SIG-M5 (cell line): ENCODE results near the gene SH3RF1.
A peak's percentile ranks its signal among the peaks of the same experiment; 100 is the strongest.

Experiments used
- DNase-seq: peaks from one replicate; lab custom pipeline; 2025; lab: John Stamatoyannopoulos, UW

The SH3RF1 gene

DNA sequence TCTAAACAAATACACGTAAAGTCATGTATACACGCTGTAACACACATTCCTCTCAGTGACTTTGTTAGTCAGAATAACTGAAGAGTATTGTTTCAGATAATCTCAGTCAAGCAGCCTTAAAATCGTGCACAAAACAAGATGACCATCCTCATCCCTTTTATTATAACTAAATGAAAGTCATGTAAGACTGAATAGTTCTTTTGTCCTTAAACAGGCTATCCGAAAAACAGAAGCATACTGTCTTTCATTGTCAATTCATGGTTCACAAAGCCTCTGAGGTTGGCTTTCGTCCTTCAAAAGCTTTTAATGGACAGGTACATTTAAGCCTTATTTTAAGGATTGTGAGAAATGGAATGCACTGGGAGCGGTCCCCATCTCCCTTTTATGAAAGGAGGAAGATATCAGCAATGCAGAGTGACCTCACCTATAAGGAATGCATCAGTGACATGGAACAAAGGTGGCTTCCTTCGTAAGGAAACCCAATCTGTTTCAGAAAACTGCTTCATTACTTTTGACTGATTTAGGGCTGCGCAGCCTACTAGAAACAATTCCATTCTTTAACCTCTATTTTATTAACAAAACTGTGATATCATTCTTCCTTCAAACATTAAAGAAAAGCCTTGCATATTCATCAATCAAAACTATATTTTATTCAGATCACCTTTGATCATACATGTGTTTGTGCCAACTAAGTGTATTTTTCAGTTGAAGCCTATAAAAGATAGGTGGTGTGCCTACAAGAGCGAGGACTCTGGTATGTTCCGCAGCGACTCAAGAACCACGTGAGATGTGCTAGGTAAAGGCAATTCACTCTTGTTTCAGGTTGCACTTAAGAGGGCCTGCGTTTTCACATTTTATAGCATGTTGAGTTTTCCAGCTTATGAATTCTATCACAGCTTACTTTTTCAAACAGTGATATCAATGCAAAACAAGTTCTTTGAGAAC lies 19.2 kb downstream of the SH3RF1 start:
- no peak for DNase-seq

DNA sequence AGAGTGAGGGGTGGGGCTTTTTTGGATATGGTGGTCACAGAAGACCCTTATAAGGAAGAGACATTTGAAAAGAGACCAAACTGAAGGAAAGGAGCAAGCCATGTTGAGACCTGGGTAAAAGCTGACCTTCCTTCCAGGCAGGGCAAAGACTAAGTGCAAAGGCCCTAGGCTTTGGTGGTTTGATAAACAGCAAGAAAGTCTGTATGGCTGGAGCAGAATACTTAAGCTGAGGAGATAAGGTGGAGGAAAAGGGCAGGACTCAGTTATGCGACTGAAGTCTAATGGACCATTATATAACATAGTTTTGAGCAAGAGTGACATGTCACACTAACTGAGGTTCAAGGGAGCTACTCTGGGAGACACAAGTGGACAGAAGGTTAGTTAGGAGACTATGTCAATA lies 20.0 kb downstream of the SH3RF1 start:
- no peak for DNase-seq

DNA sequence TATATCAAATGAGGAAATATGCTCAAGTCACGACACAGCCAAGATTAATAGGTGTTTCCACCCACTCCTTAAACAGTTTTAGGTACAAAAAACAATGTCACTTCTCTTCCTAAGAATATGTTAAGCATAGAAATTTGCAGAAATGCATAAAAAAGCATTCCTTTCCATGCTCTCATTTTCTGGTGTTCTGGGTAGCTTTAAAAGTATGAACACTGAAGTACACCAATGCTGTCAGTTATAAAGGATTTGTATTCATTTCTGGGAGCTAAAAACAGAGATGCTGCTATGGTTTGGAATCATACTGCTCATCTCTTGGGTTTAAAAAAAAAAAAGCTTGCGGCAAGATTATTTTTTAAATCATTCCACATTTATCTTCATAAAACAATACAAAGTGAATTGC lies 20.8 kb downstream of the SH3RF1 start:
- DNase-seq = no peak

DNA sequence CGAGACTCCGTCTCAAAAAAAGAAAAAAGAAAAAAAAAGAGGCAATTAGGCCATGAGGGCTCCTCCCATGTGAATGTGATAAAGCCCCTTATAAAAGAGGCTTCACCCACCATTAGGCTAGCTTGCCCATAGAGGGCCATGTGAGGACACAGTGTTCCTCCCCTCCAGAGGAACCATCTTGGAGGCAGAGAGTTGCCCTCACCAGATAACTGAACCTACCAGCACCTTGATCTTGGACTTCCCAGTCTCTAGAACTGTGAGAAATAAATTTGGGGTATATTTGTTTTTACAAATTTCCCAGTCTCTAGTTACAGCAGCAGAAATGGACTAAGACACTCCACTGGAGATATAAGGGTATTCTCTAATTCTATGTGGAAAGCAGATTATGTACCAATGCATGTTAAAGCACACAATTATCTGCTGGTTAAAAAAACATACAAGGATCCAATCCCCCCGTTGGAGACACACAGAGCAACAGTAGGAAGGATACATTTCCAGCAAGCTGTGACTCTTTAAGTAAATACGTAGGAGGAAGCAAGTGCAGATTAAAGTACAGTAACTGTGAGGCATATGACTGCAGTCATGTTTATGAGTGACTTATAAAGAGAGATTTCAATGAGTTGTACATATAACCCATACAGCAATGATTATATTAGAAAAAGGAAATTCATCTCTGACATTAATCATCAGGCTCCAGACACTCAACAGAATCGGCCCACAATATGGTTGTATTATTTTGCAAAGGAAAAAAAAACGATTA lies 21.4 kb downstream of the SH3RF1 start:
- no peak for DNase-seq

DNA sequence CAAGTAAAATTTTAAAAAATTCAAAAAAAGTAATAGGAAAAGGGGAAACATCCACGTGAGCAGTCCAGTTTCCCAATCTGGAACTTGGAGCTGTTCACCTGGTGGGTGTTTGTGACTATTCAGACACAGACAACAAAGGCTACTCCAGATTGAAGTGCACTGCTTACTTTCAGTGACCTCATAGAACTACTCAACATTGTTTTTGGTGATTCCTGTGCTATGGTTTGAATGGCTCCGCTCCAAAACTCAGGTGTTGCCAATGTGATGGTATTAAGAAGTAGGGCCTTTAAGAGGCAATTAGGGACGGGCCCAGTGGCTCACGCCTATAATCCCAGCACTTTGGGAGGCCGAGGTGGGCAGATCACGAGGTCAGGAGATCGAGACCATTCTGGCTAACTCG lies 22.1 kb downstream of the SH3RF1 start:
- DNase-seq = no peak

DNA sequence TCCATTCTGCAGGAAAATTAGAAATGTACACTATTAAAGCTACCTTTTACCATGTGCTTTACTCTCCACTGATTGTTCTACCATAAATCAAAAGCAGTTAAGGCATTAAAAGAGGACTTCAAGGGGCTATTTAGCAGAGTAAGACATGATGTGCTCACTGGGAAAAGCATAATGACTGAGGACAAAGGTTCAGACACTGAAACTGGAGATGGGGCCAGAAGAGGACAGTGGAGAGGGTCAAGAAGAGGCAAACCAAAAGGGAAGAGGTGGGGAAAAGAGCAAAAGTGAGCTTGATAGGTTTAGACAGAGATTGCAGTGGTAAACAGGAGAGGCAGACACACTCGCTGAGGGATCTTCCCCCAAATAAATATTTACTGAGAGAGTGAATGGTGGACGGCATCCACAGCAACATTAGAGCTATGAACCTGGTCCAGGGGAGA lies 23.8 kb downstream of the SH3RF1 start:
- DNase-seq = no peak

DNA sequence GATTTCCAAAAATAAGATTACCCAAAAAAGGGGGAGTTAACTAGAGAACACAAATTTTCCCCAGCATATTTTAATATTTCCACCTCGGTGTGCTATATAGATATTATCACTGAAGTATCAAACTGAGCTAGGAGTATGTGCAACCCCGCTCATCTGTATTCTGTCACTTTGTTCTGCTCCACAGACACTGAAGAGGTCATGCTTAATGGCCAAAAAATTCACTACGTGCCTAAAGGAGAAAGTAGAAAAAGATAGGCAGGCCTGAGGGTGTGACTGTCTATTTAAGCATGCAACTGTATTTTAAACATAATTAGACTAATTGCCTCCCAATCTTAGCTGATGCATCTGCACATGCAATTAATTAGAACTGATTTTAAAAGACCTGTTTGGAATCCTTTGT lies 24.5 kb downstream of the SH3RF1 start:
- no peak for DNase-seq

DNA sequence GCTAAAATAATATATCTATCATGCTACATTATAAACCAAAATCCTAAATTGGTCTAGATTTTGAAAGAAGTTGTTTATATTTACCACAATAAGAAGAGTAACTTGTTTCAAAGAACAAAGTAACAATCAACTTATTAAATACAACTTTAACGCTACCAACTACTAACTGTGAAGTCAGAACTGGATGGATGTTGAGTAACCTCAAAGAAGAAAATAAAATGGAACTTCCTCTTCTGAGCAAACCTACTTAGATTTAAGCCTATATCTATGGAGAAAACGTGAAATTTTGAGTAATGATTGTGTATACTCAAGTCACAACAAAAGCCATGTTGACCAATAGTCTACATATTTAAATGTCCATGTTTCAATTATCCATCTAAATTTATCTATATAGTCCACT lies 25.7 kb downstream of the SH3RF1 start:
- DNase-seq = no peak

DNA sequence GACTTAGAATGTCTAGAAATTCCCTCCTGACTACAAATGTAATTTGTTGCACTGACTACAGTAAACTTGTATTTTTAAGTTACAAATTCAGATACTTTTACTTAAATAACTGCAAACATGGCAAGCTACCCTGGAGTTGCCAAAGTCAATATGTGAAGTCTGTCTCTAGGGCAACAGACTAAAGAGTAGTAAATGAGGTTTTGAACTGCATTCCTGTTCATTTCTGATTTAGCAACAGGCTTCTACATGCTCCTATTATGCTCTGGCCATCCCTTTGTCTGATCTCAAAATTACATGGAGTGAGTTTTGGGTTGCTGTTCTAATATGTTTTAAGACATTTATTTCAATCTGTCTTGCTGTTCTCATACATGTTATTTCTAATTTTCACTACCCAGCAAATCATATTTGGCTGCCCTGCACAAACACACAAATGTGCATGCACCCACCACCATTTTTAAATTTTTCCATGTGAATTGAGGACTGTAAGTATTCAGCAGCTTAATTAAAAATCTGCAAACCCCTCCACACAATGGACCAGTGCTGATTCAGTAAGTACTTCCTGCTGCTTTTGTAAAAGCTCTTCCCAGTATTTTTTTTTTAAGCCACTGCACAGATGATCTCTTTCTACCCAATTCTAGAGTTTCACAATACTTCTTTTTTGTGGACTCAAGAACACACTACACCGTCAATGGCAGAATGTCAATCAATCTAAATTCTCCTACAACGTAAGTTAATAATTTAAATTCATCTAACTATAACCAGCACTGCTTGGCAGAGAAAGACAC lies 26.7 kb downstream of the SH3RF1 start:
- DNase-seq = no peak

DNA sequence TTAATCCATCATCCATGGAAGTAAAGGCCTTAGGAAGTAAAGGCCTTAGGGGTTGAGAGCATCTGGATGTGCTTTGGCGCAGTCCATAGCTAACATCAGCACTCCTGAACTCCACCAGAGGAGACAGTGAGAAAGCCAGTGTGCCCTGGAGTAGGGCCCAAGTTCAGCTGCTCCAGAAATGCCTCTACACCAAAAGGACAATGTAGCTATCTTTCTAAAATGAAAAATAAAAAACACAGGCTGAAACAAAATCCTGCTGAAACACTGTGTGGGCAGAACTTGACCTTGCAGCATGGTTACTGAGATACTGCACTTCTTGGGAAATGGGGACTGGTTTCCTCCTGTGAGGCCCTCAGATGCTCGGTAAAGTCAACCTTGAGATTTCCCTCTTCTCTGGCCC lies 29.3 kb downstream of the SH3RF1 start:
- DNase-seq = no peak

DNA sequence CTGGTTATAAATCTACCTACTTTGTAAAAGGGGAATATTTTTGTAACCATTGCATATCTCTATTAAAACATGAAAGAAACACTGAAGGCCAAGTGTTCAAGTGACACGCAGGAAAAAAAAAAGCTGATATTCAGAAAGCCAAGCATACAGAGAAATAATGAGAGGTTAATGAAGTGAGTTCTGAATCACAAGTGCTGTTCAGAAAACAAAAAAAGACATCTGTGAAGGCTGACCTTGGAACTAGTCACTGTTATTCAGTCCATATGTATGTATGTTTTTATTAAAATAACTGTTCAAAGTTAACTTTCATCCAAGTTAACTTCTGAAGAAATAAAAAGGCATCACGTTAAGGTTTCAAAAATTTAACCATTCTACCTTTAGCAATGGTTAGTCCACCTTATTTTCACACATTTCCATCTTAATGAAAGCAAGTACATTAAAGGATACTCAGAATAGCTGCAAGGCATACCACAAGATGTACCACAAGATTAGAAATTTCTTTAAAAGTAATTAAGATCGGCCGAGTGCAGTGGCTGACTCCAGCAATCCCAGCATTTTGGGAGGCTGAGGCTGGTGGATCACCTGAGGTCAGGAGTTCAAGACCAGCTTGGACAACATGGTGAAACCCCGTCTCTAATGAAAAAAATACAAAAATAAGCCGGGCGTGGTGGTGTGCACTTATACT lies 31.4 kb downstream of the SH3RF1 start:
- DNase-seq = no peak

DNA sequence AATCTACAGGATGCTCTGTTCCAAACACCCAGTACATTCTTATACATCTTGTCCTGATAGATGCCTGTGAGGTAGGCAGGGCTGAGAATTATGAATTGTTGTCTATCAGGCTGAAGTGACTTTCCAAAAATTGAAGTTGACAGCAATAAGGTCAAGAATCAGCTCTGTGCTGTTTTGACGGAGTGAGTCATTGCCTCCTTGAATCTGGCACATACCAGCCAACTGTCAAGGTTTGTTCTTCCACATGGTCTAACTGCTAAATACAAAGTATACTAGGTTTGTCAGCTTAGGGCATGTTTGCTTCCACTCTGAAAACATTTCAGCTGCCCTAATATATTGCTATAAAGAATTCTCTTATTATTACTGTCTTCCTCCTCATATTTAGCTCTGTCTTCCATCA lies 32.3 kb downstream of the SH3RF1 start:
- no peak for DNase-seq

DNA sequence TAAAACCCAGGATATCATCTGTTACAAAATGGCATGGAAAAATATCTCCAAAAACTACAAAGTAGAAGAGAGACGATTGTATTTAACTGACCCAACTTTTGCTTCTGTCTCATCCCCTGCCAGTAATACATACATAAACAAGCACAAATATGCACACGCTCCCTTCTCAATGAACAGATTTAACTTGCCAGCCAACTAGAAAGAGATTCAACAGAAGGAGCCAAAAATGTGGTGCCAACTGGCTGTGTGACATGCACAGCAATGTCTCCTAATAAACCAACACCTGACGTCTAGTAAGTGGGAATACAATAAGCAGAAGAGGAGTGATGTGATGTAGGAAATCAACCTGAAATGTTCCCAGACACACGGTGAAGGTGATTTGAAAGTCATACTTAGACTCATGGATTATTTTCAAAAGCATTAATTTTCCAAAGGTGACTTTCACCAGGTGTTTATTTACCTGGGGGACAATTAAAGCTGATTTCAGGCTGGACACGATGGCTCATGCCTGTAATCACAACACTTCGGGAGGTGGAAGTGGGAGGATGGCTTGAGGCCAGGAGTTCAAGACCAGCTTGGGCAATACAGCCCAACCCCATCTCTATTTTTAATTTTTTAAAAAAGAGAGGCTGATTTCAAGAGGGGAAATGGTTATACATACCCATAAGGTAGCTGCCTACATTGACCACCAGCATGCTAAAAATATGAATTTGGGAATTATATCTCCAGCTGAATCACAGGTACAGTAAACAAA lies 33.7 kb downstream of the SH3RF1 start:
- no peak for DNase-seq

DNA sequence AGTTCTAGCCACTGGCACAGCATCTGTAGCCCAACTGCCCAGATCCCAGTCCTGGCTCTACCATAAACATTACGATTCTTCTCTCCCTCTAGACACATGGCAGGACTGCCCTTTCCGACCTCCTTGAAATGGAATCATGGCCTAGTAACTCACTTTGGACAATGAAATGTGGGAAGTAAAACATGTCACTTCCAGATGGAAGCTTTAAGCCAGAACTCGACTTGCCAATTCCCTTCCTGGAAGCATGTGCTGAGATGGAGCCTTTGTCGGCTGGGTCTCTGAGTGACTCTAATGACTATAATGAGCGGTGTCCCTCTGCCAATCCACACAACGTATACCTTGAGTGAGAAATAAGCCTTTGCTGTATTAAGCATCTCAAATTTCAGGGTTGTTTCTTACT lies 34.7 kb downstream of the SH3RF1 start:
- no peak for DNase-seq

DNA sequence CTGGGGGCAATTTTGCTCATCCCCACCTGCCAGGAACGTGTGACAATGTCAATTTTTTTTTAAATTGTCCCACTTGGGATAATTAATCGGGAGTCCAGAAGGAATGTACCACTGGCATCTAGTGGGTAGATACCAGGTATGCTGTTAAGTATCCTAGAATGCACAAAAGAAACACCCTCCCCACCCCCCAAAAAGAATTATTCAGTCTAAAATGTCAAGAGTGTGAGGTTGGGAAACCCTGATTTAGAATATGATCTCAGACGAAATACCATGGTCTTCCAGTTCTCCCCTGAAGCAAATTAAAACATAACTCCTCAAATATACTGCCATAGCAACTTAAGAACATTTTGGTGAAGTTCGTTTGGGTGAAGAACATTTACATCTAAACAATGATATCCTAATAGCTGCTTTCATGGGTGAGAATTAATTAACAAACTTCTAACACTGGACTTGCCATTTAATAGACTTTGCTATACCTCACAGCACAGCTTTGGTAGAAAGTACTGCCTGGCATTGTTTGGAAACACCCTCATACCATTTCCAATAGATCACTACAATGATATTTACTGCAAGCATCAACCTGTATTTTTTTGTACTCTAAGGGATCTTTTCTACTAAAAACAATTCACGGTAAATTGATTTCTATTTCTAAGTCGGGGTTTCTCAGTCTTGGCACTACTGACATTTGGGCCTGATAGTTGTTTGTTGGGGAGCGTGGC lies 36.5 kb downstream of the SH3RF1 start:
- DNase-seq = no peak

DNA sequence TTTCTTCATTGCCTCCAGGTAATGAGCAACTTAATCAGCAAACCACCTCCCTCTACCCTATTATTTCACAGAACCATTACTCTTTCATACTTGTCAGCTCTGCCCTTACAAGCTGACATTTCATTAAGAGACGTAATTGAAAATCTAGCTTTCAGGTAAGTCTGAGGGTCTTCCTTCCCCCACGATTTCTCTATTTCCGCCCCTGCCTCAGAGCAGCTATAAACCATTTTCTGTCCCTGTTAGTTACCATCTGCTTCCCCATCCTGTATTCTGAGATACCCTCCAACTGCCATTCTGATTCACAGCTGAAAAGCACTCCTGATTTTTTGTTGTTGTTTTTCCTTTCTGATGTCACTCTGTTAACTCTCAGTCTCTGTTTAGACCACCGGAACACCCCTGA lies 37.1 kb downstream of the SH3RF1 start:
- DNase-seq = no peak

DNA sequence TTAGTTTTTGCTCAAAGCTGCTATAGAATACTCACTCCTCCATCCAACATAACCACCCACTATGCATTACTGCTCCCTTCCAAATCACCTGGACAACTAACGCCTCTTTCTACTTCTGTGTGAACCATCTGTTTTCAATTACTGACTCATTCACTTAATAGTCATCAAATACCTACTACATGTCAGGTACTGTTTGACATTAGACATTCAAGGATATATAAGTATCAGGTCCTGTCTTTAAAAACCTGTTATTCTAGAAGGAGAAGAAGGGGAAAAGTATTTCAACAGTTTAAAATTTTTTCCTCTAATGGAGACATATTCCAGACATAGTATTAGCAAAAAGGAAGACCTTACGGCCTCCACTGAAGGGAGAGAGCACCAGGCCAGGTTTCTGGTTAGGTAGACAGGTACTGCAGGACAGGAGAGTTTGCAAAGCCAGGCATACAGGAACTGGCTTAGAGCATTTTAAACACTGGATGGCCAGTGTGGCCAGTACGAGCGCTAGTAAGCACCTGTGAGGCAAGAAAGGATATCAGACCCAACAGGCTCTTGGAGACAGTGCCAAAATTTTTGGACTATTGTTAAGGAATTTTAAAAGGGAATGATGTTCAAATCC lies 39.0 kb downstream of the SH3RF1 start:
- no peak for DNase-seq

DNA sequence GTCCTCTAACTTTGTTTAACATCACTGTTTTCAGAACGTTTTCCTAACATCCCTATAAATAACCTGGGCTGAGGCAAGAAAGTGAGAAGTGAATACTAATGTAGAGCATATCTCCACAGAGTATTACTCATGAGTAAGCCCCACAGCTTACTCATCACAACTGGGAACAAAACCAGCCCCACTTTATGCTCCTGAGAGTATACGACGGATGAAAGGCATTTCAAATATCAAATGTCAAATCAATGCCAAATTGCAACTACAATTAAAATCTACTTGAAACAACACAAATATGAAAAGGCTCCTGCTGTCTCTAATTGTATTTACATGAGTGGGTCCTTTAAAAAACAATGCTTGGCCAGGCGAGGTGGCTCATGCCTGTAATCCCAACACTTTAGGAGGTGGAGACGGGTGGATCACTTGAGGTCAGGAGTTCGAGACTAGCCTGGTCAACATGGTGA lies 41.2 kb downstream of the SH3RF1 start:
- peak; percentile 8 for DNase-seq

DNA sequence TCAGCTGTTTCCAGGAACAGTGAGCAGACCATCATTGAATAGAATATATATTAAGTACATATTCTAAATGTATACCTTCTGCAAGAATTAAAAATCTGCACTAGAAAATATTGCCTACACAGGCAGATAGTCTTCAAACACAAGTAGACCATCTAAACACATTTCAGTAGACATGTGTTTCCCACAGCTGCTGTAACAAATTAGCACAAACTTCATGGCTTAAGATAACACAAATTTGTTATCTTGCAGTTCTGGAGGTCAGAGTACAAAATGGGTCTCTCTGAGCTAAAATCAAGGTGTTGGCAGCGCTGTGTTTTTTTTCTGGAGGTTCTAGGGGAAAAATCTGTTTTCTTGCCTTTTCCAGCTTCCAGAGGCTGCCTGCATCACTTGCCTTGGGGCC lies 42.7 kb downstream of the SH3RF1 start:
- DNase-seq = no peak

DNA sequence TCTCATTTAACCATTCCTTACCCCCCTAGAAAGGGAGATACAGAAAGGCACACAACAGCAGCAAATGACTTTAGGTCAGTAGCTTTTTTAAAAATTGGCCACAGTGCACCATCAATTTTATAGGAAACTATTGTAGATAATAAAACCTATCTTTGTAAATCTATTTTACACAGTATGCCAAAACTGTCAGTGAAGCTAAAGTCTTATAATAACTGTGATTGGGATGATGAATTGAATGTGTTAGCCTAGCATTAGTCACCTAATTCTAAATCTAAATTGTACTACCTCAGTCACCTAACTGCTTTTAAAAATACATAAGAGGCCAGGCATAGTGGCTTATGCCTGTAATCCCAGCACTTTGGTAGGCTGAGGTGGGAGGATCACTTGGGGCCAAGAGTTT lies 44.2 kb downstream of the SH3RF1 start:
- DNase-seq = no peak
